MM.1S (cell line): Measurements from ENCODE around the gene NTN4.

Experiments used
- CTCF ChIP-seq: fragments of 300-600 bp; sonication (generic); IDR thresholded peaks from 2 replicates; pipeline ENCODE4 v1.5.1; 2016; ENCODE audit warnings: antibody characterized with exemption, low read length, mixed read lengths
- EZH2 ChIP-seq: fragments of 300-600 bp; sonication (generic); optimal IDR thresholded peaks from 2 replicates; pipeline ENCODE3; 2017; ENCODE audit warnings: low read depth, mild to moderate bottlenecking, antibody characterized with exemption, low read length, mixed read lengths
- EZH2phosphoT487 ChIP-seq: fragments of 300-600 bp; sonication (generic); IDR thresholded peaks from 2 replicates; pipeline ENCODE4 v1.6.1; 2018; ENCODE audit warnings: antibody characterized with exemption, low read length

DNA sequence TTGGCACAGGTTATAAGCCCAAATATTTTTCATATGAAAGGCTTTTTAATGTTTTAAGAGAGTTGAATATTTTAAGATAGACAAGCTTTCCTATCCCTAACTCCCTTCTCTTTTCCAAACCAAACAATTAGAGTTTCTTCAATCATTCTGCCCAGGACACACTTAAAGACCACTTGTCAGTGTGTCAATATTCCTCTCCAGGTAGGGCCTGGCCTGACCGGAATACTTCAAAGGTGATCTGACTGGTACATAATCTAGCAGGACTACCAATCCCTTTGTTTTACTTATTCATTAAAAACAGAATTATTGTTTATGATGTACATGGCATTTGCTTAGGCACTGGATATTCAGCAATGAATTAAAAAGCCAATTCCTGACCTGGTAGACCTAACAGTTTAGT lies 44.0 kb upstream of the NTN4 start:
- no peak for TF ChIP-seq EZH2phosphoT487
- no peak for TF ChIP-seq CTCF
- no peak for TF ChIP-seq EZH2
